Endothelial cell of umbilical vein (primary cell): Measurements from ENCODE around the gene IVD. TPM values are rescaled to one million over a fixed set of nuclear protein-coding genes. Genes with fewer than 3 reads are reported as not detected.

Experiments
- BruUV-seq: library from RNA; stranded (reverse); fragments of 400-500 nt; replicated peaks from 2 replicates; lab custom pipeline; 2021; lab: Mats Ljungman, UMichigan
- CTCF ChIA-PET: fragments of 300-600, 350-600 bp; sonication (Branson Sonifier 250); formaldehyde crosslinking; loops from one replicate; lab custom pipeline; 2021; ENCODE audit warnings: antibody characterized with exemption, inconsistent platforms; lab: Charles Lee
- POLR2A ChIA-PET: fragments of 300-600, 350-600 bp; sonication (Branson Sonifier 250); formaldehyde crosslinking; loops from one replicate; lab custom pipeline; 2021; ENCODE audit warnings: antibody characterized with exemption, inconsistent platforms; lab: Charles Lee
- DNase-seq: peaks from one replicate; pipeline ENCODE4 v3.0.0-alpha.2; 2011; ENCODE audit warnings: low read depth, low spot score
- FAIRE-seq: peaks from 2 replicates; lab custom pipeline; 2011; peaks lifted over from hg19 to GRCh38; lab: Jason Lieb, UNC
- H2AFZ ChIP-seq: 2 replicates; pipeline ENCODE4 v1.6.0; 2012; ENCODE audit warnings: low read depth, low read length, control low read depth, inconsistent platforms
- H3K27ac ChIP-seq: 2 replicates; pipeline ENCODE4 v1.5.1; 2011; ENCODE audit warnings: low read depth, mild to moderate bottlenecking, control low read depth, low read length, moderate library complexity; ENCODE audit not compliant: insufficient read depth
- H3K27me3 ChIP-seq, 2 experiments: 2 replicates each; pipeline versions ENCODE4 v1.6.0 to v1.6.1; 2011; ENCODE audit warnings: low read length in 2 of 2, mixed read lengths in 1 of 2; ENCODE audit not compliant: control insufficient read depth in 2 of 2, insufficient read depth in 2 of 2
- H3K36me3 ChIP-seq, 2 experiments: 2 replicates in 1 of 2; 3 replicates in 1 of 2; pipeline ENCODE4 v1.5.1; 2011; ENCODE audit warnings: low read length in 2 of 2, mild to moderate bottlenecking in 1 of 2, moderate library complexity in 1 of 2; ENCODE audit not compliant: control insufficient read depth in 2 of 2, insufficient read depth in 2 of 2; ENCODE audit errors: extremely low read depth in 1 of 2
- H3K4me1 ChIP-seq: 3 replicates; pipeline ENCODE4 v1.5.1; 2011; ENCODE audit warnings: mild to moderate bottlenecking, low read length; ENCODE audit not compliant: control insufficient read depth, insufficient read depth; ENCODE audit errors: extremely low read depth
- H3K4me2 ChIP-seq: 2 replicates; pipeline ENCODE4 v1.6.1; 2011; ENCODE audit warnings: low read length, control low read depth, mixed read lengths; ENCODE audit not compliant: insufficient read depth
- H3K4me3 ChIP-seq, 3 experiments: fragments of 200-600 bp in 1 of 3; sonication (generic), shearing (Covaris generic) in 1 of 3; replicated peaks in 1 of 3; 2 replicates each; pipeline ENCODE4 v1.5.1; 2011 to 2016; ENCODE audit warnings: control low read depth in 3 of 3, low read length in 3 of 3, mild to moderate bottlenecking in 2 of 3, inconsistent platforms in 1 of 3, low read depth in 1 of 3, moderate library complexity in 1 of 3; ENCODE audit not compliant: insufficient read depth in 1 of 3
- H3K79me2 ChIP-seq: 2 replicates; pipeline ENCODE4 v1.6.0; 2012; ENCODE audit warnings: low read length, inconsistent platforms; ENCODE audit not compliant: control insufficient read depth, insufficient read depth
- H3K9ac ChIP-seq: replicated peaks from 2 replicates; pipeline ENCODE3; 2011; ENCODE audit warnings: low read length, control low read depth; ENCODE audit not compliant: insufficient read depth; ENCODE audit errors: extremely low read depth
- H3K9me1 ChIP-seq: replicated peaks from 3 replicates; pipeline ENCODE4 v1.6.0; 2011; ENCODE audit warnings: mild to moderate bottlenecking, low read length; ENCODE audit not compliant: control insufficient read depth, insufficient read depth; ENCODE audit errors: extremely low read depth
- H3K9me3 ChIP-seq: replicated peaks from 2 replicates; pipeline ENCODE4 v1.5.1; 2012; ENCODE audit warnings: low read length, inconsistent platforms; ENCODE audit not compliant: control insufficient read depth, insufficient read depth
- H4K20me1 ChIP-seq: replicated peaks from 2 replicates; pipeline ENCODE3; 2011; ENCODE audit warnings: mild to moderate bottlenecking, low read length; ENCODE audit not compliant: control insufficient read depth, insufficient read depth; ENCODE audit errors: extremely low read depth
- CTCF ChIP-seq, 2 donors: IDR thresholded peaks; 1 replicate in 1 of 2; 2 replicates in 1 of 2; pipeline ENCODE4 v1.5.1; 2011; ENCODE audit warnings: low read length in 2 of 2, mild to moderate bottlenecking in 2 of 2, moderate library complexity in 2 of 2, control low read depth in 1 of 2, inconsistent platforms in 1 of 2, low read depth in 1 of 2; ENCODE audit not compliant: insufficient read depth in 1 of 2; ENCODE audit errors: extremely low read depth in 1 of 2
- EZH2 ChIP-seq: IDR thresholded peaks from 2 replicates; pipeline ENCODE4 v1.6.1; 2012; ENCODE audit warnings: borderline replicate concordance, low read depth, mild to moderate bottlenecking, moderate library complexity, low read length, inconsistent platforms; ENCODE audit not compliant: severe bottlenecking
- FOS ChIP-seq: IDR thresholded peaks from 2 replicates; pipeline ENCODE4 v1.6.1; 2011; ENCODE audit warnings: mild to moderate bottlenecking, low read length, moderate library complexity, borderline replicate concordance; ENCODE audit not compliant: insufficient read depth
- GATA2 ChIP-seq: IDR thresholded peaks from 2 replicates; pipeline ENCODE4 v1.7.0; 2011; ENCODE audit warnings: low read depth, mild to moderate bottlenecking, moderate library complexity, mixed read lengths, low read length; ENCODE audit not compliant: insufficient read length, insufficient read depth
- JUN ChIP-seq: IDR thresholded peaks from 2 replicates; pipeline ENCODE4 v1.6.1; 2011; ENCODE audit warnings: borderline replicate concordance, low read depth; ENCODE audit not compliant: insufficient read length, insufficient read depth
- MAX ChIP-seq: IDR thresholded peaks from 2 replicates; pipeline ENCODE4 v1.6.1; 2011; ENCODE audit not compliant: insufficient read depth, insufficient read length
- MYC ChIP-seq: IDR thresholded peaks from one replicate; pipeline ENCODE4 v1.6.1; 2011; ENCODE audit warnings: mild to moderate bottlenecking, low read depth, low read length
- POLR2A ChIP-seq: IDR thresholded peaks from 2 replicates; pipeline ENCODE4 v1.6.1; 2012; ENCODE audit warnings: low read depth, mild to moderate bottlenecking, control low read depth, low read length
- POLR2AphosphoS5 ChIP-seq: IDR thresholded peaks from 2 replicates; pipeline ENCODE4 v1.6.1; 2012; ENCODE audit warnings: low read depth, mild to moderate bottlenecking, control low read depth, low read length, moderate library complexity; ENCODE audit not compliant: insufficient read depth
- dilution Hi-C: fragments of 300-500 bp; cut with MboI; formaldehyde crosslinking; loops from one replicate; pipeline ENCODE4 v1.15.0; 2019; ENCODE audit warnings: low sequenced_read_pairs; ENCODE audit not compliant: extremely low pct_ligation_motif_present
- intact Hi-C: fragments of 100-400 bp; cut with micrococcal nuclease; formaldehyde crosslinking; loops from one replicate; pipeline ENCODE4 v1.10.0; 2022
- polyA plus RNA-seq, 4 experiments: library from polyadenylated mRNA; depleted of rRNA in 3 of 4; stranded (reverse) in 3 of 4; unstranded in 1 of 4; fragments of >200 nt; gene quantifications; 2 replicates each; pipeline versions ENCODE4 v1.2.1 to v1.2.3, GENCODE V29; 2011 to 2012; ENCODE audit warnings: missing spikeins in 1 of 4
- total RNA-seq: library from RNA; stranded (reverse); gene quantifications from 2 replicates; pipeline ENCODE4 v1.2.3, GENCODE V29; 2021

The IVD gene
- total and polyA plus RNA-seq, 2 donors (not counting 3 experiments of a cell fraction or from before 2014, with no cell fraction given): 34.1 to 62.5 TPM

- H3K27ac ChIP-seq: no peak overlapping the region
- FAIRE-seq: no peak
- peaks cover 6% of the 10 kb centered on the region for H3K4me1 ChIP-seq
- DNase-seq: no peak
- H3K79me2 ChIP-seq: peaks cover 29% of the 10 kb centered on the region
- no TSS peak for BruUV-seq
- CTCF ChIA-PET: interaction anchor here (0.5 to 1.7 kb wide), 3 partner anchors 11 to 63 kb away, joined by 3 to 5 read pairs (median 3); no protein-coding TSS in a partner anchor
- H2AFZ ChIP-seq: no peak overlapping the region
- no peaks in the 10 kb centered on the region for H3K9me3 ChIP-seq
- POLR2A ChIA-PET: interaction anchor here (0.5 kb wide), 1 partner anchor 156 kb away, joined by 4 read pairs; no protein-coding TSS in a partner anchor
- H3K4me2 ChIP-seq: no peak overlapping the region
- TF ChIP-seq CTCF (IDR thresholded peaks at IDR 0.05; ENCODE audit: extremely low read depth in 1 of 2, insufficient read depth in 1 of 2, low read depth in 1 of 2, low read length in 2 of 2): no peak
- TF ChIP-seq EZH2: no peak
- TF ChIP-seq GATA2: no peak
- TF ChIP-seq JUN: no peak
- TF ChIP-seq MYC: no peak
- no peak for TF ChIP-seq MAX
- TF ChIP-seq POLR2AphosphoS5: no peak
- TF ChIP-seq POLR2A: no peak
- no peak for TF ChIP-seq FOS
- H3K4me3 ChIP-seq: no peak overlapping the region
- intact Hi-C loops: loop anchor here (5.0 kb wide), 1 partner anchor 63 kb away; no protein-coding TSS in a partner anchor
- H3K36me3 ChIP-seq: no peaks in the 10 kb centered on the region
- dilution Hi-C loops: no loop called here
- H3K9ac ChIP-seq: no peak overlapping the region
- H3K27me3 ChIP-seq: peaks cover 11 to 12% of the 10 kb centered on the region in 2 experiments
- H3K9me1 ChIP-seq: no peaks in the 10 kb centered on the region
- peaks cover 2% of the 10 kb centered on the region for H4K20me1 ChIP-seq
Observed at GRCh38 chr15:40443846-40444245, 38.3 kb downstream of the IVD start.
